Measurements from ENCODE around the gene SLC4A11. TPM values are rescaled to one million over a fixed set of nuclear protein-coding genes. Genes with fewer than 3 reads are reported as not detected.

SLC4A11 gene
- polyA plus RNA-seq, 1 experiment: 1.2 TPM

GRCh38 chr20:3229158-3229557 lies 9.8 kb downstream of the SLC4A11 start:
- no peak for DNase-seq (ENCODE audit: low read depth)
- Histone ChIP-seq H3K4me3 (ENCODE audit: low read depth, low read length) (no peak overlapping the region), H3K36me3 (ENCODE audit: control insufficient read depth, insufficient read depth, low read length) (no peaks in the 10 kb centered on the region; the same call in 1 of the 2 replicates), H3K27me3 (ENCODE audit: control insufficient read depth, insufficient read depth, low read length) (no peaks in the 10 kb centered on the region)
- ChIA-PET CTCF (no interaction called here), POLR2A (no interaction called here)
- no peak for TF ChIP-seq CTCF (IDR thresholded peaks at IDR 0.05; ENCODE audit: insufficient read depth, low read depth, low read length)

- DNase-seq (ENCODE audit: low read depth): no peak
- Histone ChIP-seq H3K36me3 (ENCODE audit: control insufficient read depth, insufficient read depth, low read length) (no peaks in the 10 kb centered on the region; the same call in 1 of the 2 replicates), H3K4me3 (ENCODE audit: low read depth, low read length) (no peak overlapping the region), H3K27me3 (ENCODE audit: control insufficient read depth, insufficient read depth, low read length) (no peaks in the 10 kb centered on the region)
- TF ChIP-seq CTCF (IDR thresholded peaks at IDR 0.05; ENCODE audit: insufficient read depth, low read depth, low read length): no peak
- ChIA-PET POLR2A (no interaction called here), CTCF (interaction anchor here (1.7 kb wide), 1 partner anchor 9 kb away, joined by 8 read pairs; no protein-coding TSS in a partner anchor)
Observed at GRCh38 chr20:3228750-3229032, 10.3 kb downstream of the SLC4A11 start.

GRCh38 chr20:3227936-3228749 lies 10.8 kb downstream of the SLC4A11 start:
- ChIA-PET CTCF (interaction anchor here (1.7 kb wide), 1 partner anchor 9 kb away, joined by 8 read pairs; no protein-coding TSS in a partner anchor), POLR2A (no interaction called here)
- DNase-seq (ENCODE audit: low read depth): no peak
- TF ChIP-seq CTCF (IDR thresholded peaks at IDR 0.05; ENCODE audit: insufficient read depth, low read depth, low read length): no peak
- Histone ChIP-seq H3K4me3 (ENCODE audit: low read depth, low read length) (no peak overlapping the region), H3K27me3 (ENCODE audit: control insufficient read depth, insufficient read depth, low read length) (no peaks in the 10 kb centered on the region), H3K36me3 (ENCODE audit: control insufficient read depth, insufficient read depth, low read length) (peaks cover 2% of the 10 kb centered on the region)

GRCh38 chr20:3227506-3227905 lies 11.5 kb downstream of the SLC4A11 start:
- no peaks in the 10 kb centered on the region for H3K27me3 ChIP-seq (ENCODE audit: control insufficient read depth, insufficient read depth, low read length)
- H3K4me3 ChIP-seq (ENCODE audit: low read depth, low read length): no peak overlapping the region
- ChIA-PET CTCF (interaction anchor here (1.7 kb wide), 1 partner anchor 8 kb away, joined by 8 read pairs; no protein-coding TSS in a partner anchor), POLR2A (no interaction called here)
- no peak for DNase-seq (ENCODE audit: low read depth)
- no peak for TF ChIP-seq CTCF (IDR thresholded peaks at IDR 0.05; ENCODE audit: insufficient read depth, low read depth, low read length)
- peaks cover 3% of the 10 kb centered on the region for H3K36me3 ChIP-seq (ENCODE audit: control insufficient read depth, insufficient read depth, low read length)

- Histone ChIP-seq H3K4me3 (ENCODE audit: low read depth, low read length) (no peak overlapping the region), H3K27me3 (ENCODE audit: control insufficient read depth, insufficient read depth, low read length) (no peaks in the 10 kb centered on the region), H3K36me3 (ENCODE audit: control insufficient read depth, insufficient read depth, low read length) (peaks cover 5% of the 10 kb centered on the region)
- DNase-seq (ENCODE audit: low read depth): no peak
- ChIA-PET POLR2A (no interaction called here), CTCF (interaction anchor here (1.7 kb wide), 1 partner anchor 8 kb away, joined by 8 read pairs; no protein-coding TSS in a partner anchor)
- no peak for TF ChIP-seq CTCF (IDR thresholded peaks at IDR 0.05; ENCODE audit: insufficient read depth, low read depth, low read length)
Observed at GRCh38 chr20:3226864-3227263, 12.1 kb downstream of the SLC4A11 start.

All from BJ (cell line).